Activated CD8-positive, alpha-beta T cell treated with anti-CD3 and anti-CD28 coated beads for 36 hours (primary cell): ENCODE results near the gene PAQR8. TPM values are rescaled to one million over a fixed set of nuclear protein-coding genes. Genes with fewer than 3 reads are reported as not detected.

Source experiments
- ATAC-seq: fragments of 200-7000 bp; cut with Tn5 transposase; one replicate; pipeline ENCODE4 v1.10.0; 2021; ENCODE audit warnings: mild to moderate bottlenecking, moderate library complexity
- CTCF ChIA-PET: fragments of 350-600 bp; sonication (Branson Sonifier 250); formaldehyde crosslinking; loops from one replicate; lab custom pipeline; 2021; ENCODE audit warnings: antibody characterized with exemption; lab: Charles Lee
- POLR2A ChIA-PET: fragments of 350-600 bp; sonication (Branson Sonifier 250); formaldehyde crosslinking; loops from one replicate; lab custom pipeline; 2021; ENCODE audit warnings: antibody characterized with exemption; lab: Charles Lee
- DNase-seq: peaks from one replicate; pipeline ENCODE4 v3.0.0-alpha.2; 2020
- H3K27ac Mint-ChIP-seq: one replicate; pipeline ENCODE4 v1.8.0; 2021; ENCODE audit warnings: mild to moderate bottlenecking, mixed read lengths
- H3K27me3 Mint-ChIP-seq: one replicate; pipeline ENCODE4 v1.8.0; 2021; ENCODE audit warnings: mixed read lengths
- H3K36me3 Mint-ChIP-seq: one replicate; pipeline ENCODE4 v1.8.0; 2021; ENCODE audit warnings: low read depth, mixed read lengths
- H3K4me1 Mint-ChIP-seq: one replicate; pipeline ENCODE4 v1.8.0; 2021; ENCODE audit warnings: low read depth, mixed read lengths
- H3K4me3 Mint-ChIP-seq: one replicate; pipeline ENCODE4 v1.8.0; 2021; ENCODE audit warnings: mild to moderate bottlenecking, moderate library complexity, mixed read lengths
- H3K9me3 Mint-ChIP-seq: one replicate; pipeline ENCODE4 v1.8.0; 2021; ENCODE audit warnings: mixed read lengths
- intact Hi-C: fragments of 100-400 bp; cut with micrococcal nuclease; formaldehyde crosslinking; loops from one replicate; pipeline ENCODE4 v1.10.0; 2022
- total RNA-seq, 2 experiments: library from RNA; stranded (reverse); gene quantifications; one replicate each; pipeline ENCODE4 v1.2.3, GENCODE V29; 2021
- TF ChIP-seq, protein P1 (sequence below): fragments of 200-600 bp; IDR thresholded peaks from one replicate; pipeline ENCODE4 v1.8.0; 2022; ENCODE audit warnings: antibody characterized with exemption, mild to moderate bottlenecking

The PAQR8 gene
- total RNA-seq, 2 experiments from 2014 or later, result 12.9 to 13.7 TPM

DNA sequence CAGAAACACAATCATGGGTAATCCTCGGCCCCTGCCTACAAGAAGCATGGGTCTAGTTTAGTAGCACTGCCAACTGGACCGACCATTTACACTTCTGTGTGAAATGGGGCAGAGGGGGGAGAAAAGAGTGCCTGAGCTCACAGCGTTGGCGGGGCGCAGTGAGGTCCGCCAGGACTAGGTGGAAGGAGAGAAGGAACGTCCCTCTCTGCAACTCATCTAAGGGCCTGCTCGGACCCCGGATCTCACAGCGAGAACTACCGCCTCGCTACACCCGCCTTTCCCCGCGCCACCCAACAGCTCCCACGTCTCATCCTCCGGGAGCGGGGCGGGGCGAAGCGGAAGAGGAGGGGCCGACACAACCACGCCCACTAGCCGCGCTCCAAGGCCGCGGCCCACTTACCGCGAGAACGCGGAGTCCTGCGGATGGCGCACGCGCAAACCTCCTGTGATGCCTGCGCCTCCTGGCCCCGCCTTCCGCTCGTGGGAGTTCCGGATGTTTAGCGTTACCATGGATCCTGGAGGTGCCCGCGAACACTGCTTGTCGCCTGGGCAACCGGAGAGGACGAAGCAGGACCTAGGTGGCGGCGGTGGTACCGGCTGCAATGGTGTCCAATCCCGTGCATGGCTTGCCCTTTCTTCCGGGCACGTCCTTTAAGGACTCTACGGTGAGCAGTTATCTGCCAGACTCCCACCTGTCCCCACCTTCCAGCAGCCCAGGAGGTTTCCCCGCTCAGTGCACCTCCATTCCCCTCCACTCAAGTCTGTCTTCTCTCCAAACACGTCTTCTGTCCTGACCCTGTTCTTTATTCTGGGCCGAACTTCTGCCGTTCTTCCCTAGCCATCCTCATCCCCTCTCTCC is 58.1 kb downstream of the PAQR8 start, which contains the start of gene EFHC1:
TSS of gene EFHC1 (plus strand) at position 534 of the 859 bp plus-strand sequence. CDS start at position 603, 69 bp downstream.
- intact Hi-C loops, result loop anchor here (5.0 kb wide), 2 partner anchors 157 to 177 kb away; partner anchors contain the start of gene TRAM2
- peak; percentile 99 for DNase-seq
- Mint-ChIP-seq H3K36me3 (no peaks in the 10 kb centered on the region), H3K9me3 (no peaks in the 10 kb centered on the region), H3K4me3 (no peak within 1 kb of the TSS), H3K27me3 (no peaks in the 10 kb centered on the region), H3K4me1 (peaks cover 27% of the 10 kb centered on the region), H3K27ac (no peak within 1 kb of the TSS)
- ChIA-PET POLR2A (interaction anchor here (1.2 to 2.3 kb wide), 4 partner anchors 136 to 245 kb away, joined by 3 to 12 read pairs (median 6); partner anchors contain the start of genes MCM3 and TRAM2), CTCF (interaction anchor here (1.0 to 7.6 kb wide), 12 partner anchors 13 to 651 kb away, joined by 3 to 65 read pairs (median 6); partner anchors contain the start of gene MCM3)
- TF ChIP-seq, protein P1, sequence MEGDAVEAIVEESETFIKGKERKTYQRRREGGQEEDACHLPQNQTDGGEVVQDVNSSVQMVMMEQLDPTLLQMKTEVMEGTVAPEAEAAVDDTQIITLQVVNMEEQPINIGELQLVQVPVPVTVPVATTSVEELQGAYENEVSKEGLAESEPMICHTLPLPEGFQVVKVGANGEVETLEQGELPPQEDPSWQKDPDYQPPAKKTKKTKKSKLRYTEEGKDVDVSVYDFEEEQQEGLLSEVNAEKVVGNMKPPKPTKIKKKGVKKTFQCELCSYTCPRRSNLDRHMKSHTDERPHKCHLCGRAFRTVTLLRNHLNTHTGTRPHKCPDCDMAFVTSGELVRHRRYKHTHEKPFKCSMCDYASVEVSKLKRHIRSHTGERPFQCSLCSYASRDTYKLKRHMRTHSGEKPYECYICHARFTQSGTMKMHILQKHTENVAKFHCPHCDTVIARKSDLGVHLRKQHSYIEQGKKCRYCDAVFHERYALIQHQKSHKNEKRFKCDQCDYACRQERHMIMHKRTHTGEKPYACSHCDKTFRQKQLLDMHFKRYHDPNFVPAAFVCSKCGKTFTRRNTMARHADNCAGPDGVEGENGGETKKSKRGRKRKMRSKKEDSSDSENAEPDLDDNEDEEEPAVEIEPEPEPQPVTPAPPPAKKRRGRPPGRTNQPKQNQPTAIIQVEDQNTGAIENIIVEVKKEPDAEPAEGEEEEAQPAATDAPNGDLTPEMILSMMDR, result no peak
- ATAC-seq, result peak; percentile 94

DNA sequence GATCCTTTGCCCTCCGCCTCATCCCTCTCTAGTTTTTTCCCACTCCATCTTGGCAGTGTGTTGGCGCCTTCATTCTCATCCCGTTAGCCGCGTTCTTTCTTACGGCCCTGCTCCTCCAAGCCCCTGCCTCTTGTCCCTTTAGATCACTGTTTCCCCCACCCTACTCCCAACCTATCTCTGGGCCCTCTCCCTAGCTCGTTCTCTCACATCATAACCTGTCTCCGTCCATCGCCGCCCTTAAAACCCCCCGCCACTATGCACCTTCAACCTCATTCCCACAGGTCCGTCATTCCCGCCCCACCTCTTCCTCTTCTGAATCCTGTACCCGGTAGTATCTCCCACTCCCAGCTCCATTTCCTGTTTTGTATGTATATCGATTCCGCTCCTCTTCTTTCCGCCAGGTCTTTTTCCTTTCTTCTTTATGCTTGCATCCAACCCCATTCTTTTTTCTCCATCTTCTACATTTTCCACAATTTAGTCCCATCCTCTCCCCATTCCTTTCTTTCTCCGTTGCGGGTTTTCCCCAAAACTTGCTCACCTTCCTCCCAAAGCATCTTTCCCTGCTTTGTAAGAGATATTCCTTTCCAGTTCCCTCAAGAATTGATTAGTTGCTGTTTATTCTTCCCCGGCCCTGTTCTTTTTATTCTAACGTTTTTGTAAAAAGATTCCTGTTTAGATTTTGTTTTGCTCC is 58.9 kb downstream of the PAQR8 start:
- Mint-ChIP-seq H3K36me3 (no peaks in the 10 kb centered on the region), H3K9me3 (no peaks in the 10 kb centered on the region), H3K27ac (no peak overlapping the region), H3K27me3 (no peaks in the 10 kb centered on the region), H3K4me1 (peaks cover 20% of the 10 kb centered on the region), H3K4me3 (no peak overlapping the region)
- TF ChIP-seq, protein P1, result no peak
- ATAC-seq (no peak), DNase-seq (no peak)
- ChIA-PET POLR2A (interaction anchor here (1.4 to 2.3 kb wide), 3 partner anchors 137 to 244 kb away, joined by 4 to 12 read pairs (median 8); partner anchors contain the start of gene MCM3), CTCF (interaction anchor here (1.4 to 7.6 kb wide), 3 partner anchors 136 to 245 kb away, joined by 3 to 65 read pairs (median 19); partner anchors contain the start of gene MCM3)
- intact Hi-C loops, result no loop called here

GRCh38 chr6:52422156-52422555 is 60.2 kb downstream of the PAQR8 start:
- intact Hi-C loops, result no loop called here
- POLR2A ChIA-PET, result no interaction called here
- no peak for ATAC-seq

DNA sequence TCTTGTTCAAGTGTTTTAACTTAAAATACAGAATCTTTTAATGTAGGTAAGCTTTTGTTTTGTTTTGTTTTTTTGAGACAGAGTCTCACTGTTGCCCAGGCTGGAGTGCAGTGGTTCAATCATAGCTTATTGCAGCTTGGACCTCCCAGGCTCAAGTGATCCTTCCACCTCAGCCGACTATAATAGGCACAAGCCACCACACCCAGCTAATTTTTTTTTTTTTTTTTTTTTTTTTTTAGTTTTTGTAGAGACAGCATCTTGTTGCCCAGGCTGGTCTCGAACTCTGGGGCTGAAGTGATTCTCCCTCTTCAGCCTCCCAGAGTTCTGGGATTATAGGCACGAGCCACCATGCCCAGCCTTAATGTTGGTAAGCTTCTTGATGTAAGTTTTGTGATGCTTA is 61.5 kb downstream of the PAQR8 start:
- ATAC-seq (no peak), DNase-seq (no peak)
- ChIA-PET POLR2A (interaction anchor here (0.6 kb wide), 1 partner anchor 160 kb away, joined by 4 read pairs; no protein-coding TSS in a partner anchor), CTCF (interaction anchor here (0.6 to 1.6 kb wide), 4 partner anchors 15 to 229 kb away, joined by 3 read pairs; partner anchors contain the start of gene TRAM2)
- Mint-ChIP-seq H3K36me3 (no peaks in the 10 kb centered on the region), H3K27me3 (no peaks in the 10 kb centered on the region), H3K9me3 (no peaks in the 10 kb centered on the region), H3K27ac (no peak overlapping the region), H3K4me3 (no peak overlapping the region), H3K4me1 (peaks cover 9% of the 10 kb centered on the region)
- intact Hi-C loops, result no loop called here
- TF ChIP-seq, protein P1, result no peak

More at GRCh38 chr6:52422156-52422555, 60.2 kb downstream of the PAQR8 start:
- H3K27ac Mint-ChIP-seq, result no peak overlapping the region
- CTCF ChIA-PET, result interaction anchor here (0.8 to 7.6 kb wide), 4 partner anchors 137 to 241 kb away, joined by 4 to 65 read pairs (median 12); partner anchors contain the start of gene MCM3
- H3K36me3 Mint-ChIP-seq, result no peaks in the 10 kb centered on the region
- no peaks in the 10 kb centered on the region for H3K9me3 Mint-ChIP-seq
- no peaks in the 10 kb centered on the region for H3K27me3 Mint-ChIP-seq
- no peak overlapping the region for H3K4me3 Mint-ChIP-seq
- TF ChIP-seq, protein P1, result no peak
- H3K4me1 Mint-ChIP-seq, result peaks cover 9% of the 10 kb centered on the region
- DNase-seq, result no peak
